Measurements from ENCODE around the gene SDHAF1. TPM values are rescaled to one million over a fixed set of nuclear protein-coding genes. Genes with fewer than 3 reads are reported as not detected.

The SDHAF1 gene
- total and polyA plus RNA-seq, 2 of the 8 experiments (the other 6 are each of a cell fraction or from before 2014, with no cell fraction given) = 16.0 to 21.3 TPM

DNA sequence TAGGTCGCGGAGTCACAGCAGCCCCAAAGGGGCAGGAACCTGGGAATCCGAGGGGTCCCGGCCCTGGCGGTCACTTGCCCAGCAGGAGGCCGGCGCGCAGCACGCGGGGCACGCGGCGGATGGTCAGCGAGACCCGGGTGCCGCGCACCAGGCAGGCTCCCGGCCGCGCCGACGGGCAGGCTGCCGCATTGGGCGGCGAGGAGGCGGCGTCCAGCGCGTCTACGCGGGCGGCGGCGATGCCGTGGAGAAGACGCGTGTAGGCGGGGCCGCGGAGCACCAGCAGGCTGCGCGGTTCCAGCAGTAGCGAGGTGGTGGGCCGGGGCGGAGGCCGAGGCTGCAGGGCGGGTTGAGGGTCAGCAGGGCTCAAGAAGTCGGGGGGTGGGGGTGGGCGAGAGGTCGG lies 14.2 kb downstream of the SDHAF1 start:
- no peak for FAIRE-seq
- Histone ChIP-seq H3K56ac (replicated peaks; ENCODE audit: insufficient read length, low read depth, low read length) (no peak overlapping the region), H3K4ac (replicated peaks; ENCODE audit: insufficient read length, low read depth, low read length) (no peak overlapping the region), H2BK5ac (ENCODE audit: low read depth, low read length) (0 out of 2 replicates have a peak overlapping the region, but pooled peaks have one; percentile 5), H2BK20ac (ENCODE audit: low read length) (no peak overlapping the region), H3K36me3 (ENCODE audit: control insufficient read depth in 2 of 4, insufficient read depth in 4 of 4, low read length in 3 of 4) (peaks cover 0 to 4% (median 0%) of the 10 kb centered on the region in 4 experiments; a peak in 2 of 8 replicates), H3K79me1 (ENCODE audit: low read depth, low read length) (no peaks in the 10 kb centered on the region), H3K23me2 (ENCODE audit: low read depth, low read length) (peaks cover 14% of the 10 kb centered on the region), H4K91ac (replicated peaks; ENCODE audit: insufficient read length, low read length) (peak overlapping the region; percentile 28), H4K8ac (ENCODE audit: extremely low read depth, insufficient read depth, low read length) (peak overlapping the region; percentile 77; the same call in 1 of the 2 replicates), H2BK120ac (replicated peaks; ENCODE audit: low read depth, low read length) (no peak overlapping the region), H3K4me3 (ENCODE audit: extremely low read depth in 1 of 4, insufficient read depth in 2 of 4, low read depth in 3 of 4, low read length in 4 of 4) (peak overlapping the region; percentile 42 to 78 (median 52)), H2BK15ac (ENCODE audit: low read length) (no peak overlapping the region), H3K4me2 (ENCODE audit: insufficient read depth in 1 of 2, low read depth in 2 of 2, low read length in 2 of 2) (peak overlapping the region; percentile 57 to 78), H3K27ac (ENCODE audit: low read depth, low read length) (no peak overlapping the region), H4K5ac (ENCODE audit: insufficient read length, low read depth, low read length) (no peak overlapping the region), H2AFZ (ENCODE audit: low read length) (no peak overlapping the region), H3K27me3 (replicated peaks in 1 of 4; ENCODE audit: control insufficient read depth in 3 of 4, extremely low read depth in 1 of 4, insufficient read depth in 3 of 4, low read length in 3 of 4) (no peaks in the 10 kb centered on the region), H3K23ac (ENCODE audit: insufficient read length) (no peak overlapping the region), H2AK5ac (ENCODE audit: low read depth, low read length) (no peak overlapping the region), H3K79me2 (ENCODE audit: control insufficient read depth in 1 of 2, insufficient read depth in 2 of 2, low read length in 2 of 2) (no peaks in the 10 kb centered on the region), H4K20me1 (replicated peaks in 1 of 2; ENCODE audit: control insufficient read depth in 1 of 2, insufficient read depth in 2 of 2, low read length in 2 of 2) (no peaks in the 10 kb centered on the region), H2BK12ac (ENCODE audit: low read depth, low read length) (no peak overlapping the region), H3K14ac (ENCODE audit: insufficient read length) (no peak overlapping the region), H3K18ac (ENCODE audit: extremely low read depth, low read length) (peak overlapping the region; percentile 32; the same call in 1 of the 2 replicates), H3K4me1 (replicated peaks in 1 of 4; ENCODE audit: control insufficient read depth in 3 of 4, insufficient read depth in 4 of 4, low read length in 3 of 4) (peaks cover 0 to 16% (median 8%) of the 10 kb centered on the region in 4 experiments; a peak in 5 of 7 replicates), H3K9me3 (ENCODE audit: insufficient read depth in 2 of 2, low read depth in 1 of 2, low read length in 1 of 2) (no peaks in the 10 kb centered on the region), H3K9ac (replicated peaks in 1 of 4; ENCODE audit: extremely low read depth in 1 of 4, low read depth in 3 of 4, low read length in 3 of 4) (peak overlapping the region in 1 of 4 experiments; percentile 16; a peak in 1 of 7 replicates)
- ChIA-PET CTCF (ENCODE audit: partially characterized antibody) (interaction anchor here (0.5 to 2.3 kb wide), 4 partner anchors 11 to 408 kb away, joined by 3 to 19 read pairs (median 3); no protein-coding TSS in a partner anchor), POLR2A (ENCODE audit: partially characterized antibody) (interaction anchor here (0.7 to 1.9 kb wide), 12 partner anchors 8 to 148 kb away, joined by 3 to 10 read pairs (median 4); partner anchors contain the start of genes CLIP3, SDHAF1, THAP8 and WDR62)
- WGBS, 2 experiments (ENCODE audit: extremely low coverage in 1 of 2, insufficient coverage in 1 of 2, insufficient read length in 1 of 2, insufficient replicate concordance in 2 of 2, low coverage in 1 of 2, low lambda C conversion rate in 2 of 2, missing lambda C conversion rate in 1 of 2) = 3% methylated on average over 27 of the region's 50 CpGs; no CpG with 5 or more reads in 1 of the 2 experiments
- no peak for TF ChIP-seq BACH1 (IDR thresholded peaks at IDR 0.05; ENCODE audit: low read length)
- TF ChIP-seq TAF1 (IDR thresholded peaks at IDR 0.05; ENCODE audit: low read depth, low read length) = peak; percentile 25; the same call in 1 of the 2 replicates
- no peak for TF ChIP-seq SP1 (IDR thresholded peaks at IDR 0.05; ENCODE audit: low read depth, low read length)
- peak; percentile 53; the same call in 1 of the 2 replicates for TF ChIP-seq CREB1 (IDR thresholded peaks at IDR 0.05)
- 0 out of 2 replicates have a peak, but pooled peaks have one; percentile 1 for TF ChIP-seq PHF8 (conservative IDR thresholded peaks at IDR 0.05; ENCODE audit: low read depth, low read length)
- TF ChIP-seq, protein P1, sequence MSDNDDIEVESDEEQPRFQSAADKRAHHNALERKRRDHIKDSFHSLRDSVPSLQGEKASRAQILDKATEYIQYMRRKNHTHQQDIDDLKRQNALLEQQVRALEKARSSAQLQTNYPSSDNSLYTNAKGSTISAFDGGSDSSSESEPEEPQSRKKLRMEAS (IDR thresholded peaks at IDR 0.05) = peak; percentile 57; the same call in 1 of the 2 replicates
- TF ChIP-seq ASH2L (IDR thresholded peaks at IDR 0.05; ENCODE audit: low read length) = peak; percentile 15
- TF ChIP-seq KDM4A (IDR thresholded peaks at IDR 0.05; ENCODE audit: low read depth, low read length, severe bottlenecking) = peak; percentile 19
- TF ChIP-seq RBBP5 (IDR thresholded peaks at IDR 0.05; ENCODE audit: borderline replicate concordance, low read depth, low read length) = peak; percentile 66; the same call in 1 of the 2 replicates
- DNase-seq (ENCODE audit: low read depth in 1 of 2, low spot score in 2 of 2) = peak in 1 of 2 experiments; percentile 82

Data from H1 (cell line).